Medulla oblongata (tissue), 1 donor: ENCODE results near the gene DLG2.

ENCODE experiments used
- DNase-seq: peaks from one replicate; pipeline ENCODE4 v3.0.0-alpha.2; 2015; ENCODE audit errors: extremely low spot score

DLG2 gene

DNA sequence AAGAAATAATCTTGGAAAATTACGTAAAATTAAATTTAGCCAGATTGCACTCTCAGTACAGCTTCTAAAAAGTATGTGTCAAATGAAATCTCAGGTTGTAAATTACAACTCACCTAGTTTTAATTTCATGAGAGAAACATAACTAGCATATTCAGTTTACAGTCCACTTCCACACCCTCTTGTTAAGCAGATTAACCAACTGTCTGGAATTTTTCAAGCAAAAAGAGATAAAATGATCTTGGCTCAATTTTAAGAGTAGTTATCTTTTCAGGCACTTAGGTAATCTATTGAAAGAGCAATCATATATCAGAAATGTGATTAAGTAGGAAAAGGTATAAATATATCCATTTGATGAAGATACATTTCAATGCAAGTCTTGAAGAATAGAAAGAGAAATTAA lies 1412.6 kb downstream of the DLG2 start:
- DNase-seq = no peak

DNA sequence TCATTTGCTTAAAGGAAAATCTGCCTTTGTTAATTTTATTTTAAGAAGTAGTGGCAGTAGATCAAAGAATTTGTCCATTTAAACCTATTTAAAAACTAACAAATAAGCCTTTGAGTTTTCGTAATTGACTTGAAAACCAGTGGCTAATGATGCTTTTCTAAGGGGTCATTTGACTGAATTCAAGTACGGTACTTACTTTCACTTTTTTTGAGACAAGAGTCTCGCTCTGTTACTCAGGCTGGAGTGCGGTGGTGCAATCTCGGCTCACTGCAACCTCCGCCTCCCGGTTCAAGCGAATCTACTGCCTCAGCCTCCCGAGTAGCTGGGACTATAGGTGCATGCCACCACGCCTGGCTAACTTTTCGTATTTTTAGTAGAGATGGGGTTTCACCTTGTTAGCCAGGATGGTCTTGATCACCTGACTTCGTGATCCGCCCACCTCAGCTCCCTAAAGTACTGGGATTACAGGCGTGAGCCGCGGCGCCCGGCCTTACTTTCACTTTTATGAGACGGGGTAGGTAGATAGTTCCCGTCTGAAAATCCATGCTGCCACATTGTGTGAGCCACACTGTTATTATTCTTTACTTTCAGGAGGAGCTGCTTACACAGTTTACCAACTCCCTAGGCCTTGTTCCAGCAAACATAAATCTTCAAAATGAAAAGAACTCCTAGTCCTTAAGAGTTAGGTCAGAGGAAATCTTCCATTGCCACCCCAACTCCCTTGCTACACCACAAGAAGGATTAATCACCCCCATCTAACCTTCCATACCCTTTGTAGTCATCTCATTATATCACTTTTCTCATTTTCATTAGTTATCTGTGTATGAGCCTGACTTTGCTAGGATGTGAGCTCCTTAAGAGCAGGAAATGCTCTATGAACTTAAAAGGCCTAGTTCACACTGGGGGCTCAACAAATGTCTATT lies 1414.4 kb downstream of the DLG2 start:
- peak; percentile 35 for DNase-seq

DNA sequence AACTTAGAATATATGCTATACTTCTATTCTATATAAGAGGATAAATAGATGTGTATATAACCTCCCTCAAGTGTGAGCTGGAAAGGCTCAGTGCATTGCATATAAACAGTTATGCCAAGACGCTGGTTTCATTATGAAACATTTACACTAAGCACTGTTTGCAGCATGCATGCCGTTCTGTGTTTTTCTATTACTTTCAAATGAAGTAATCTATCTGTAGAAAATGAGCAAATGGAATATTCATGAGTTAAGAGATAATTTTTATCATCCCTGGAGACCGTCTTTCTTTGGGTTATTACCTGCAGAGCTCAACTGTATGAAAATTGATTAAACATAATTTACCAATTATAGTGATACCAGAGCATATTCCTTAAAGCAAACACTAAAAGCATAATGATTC lies 1415.2 kb downstream of the DLG2 start:
- DNase-seq = no peak

DNA sequence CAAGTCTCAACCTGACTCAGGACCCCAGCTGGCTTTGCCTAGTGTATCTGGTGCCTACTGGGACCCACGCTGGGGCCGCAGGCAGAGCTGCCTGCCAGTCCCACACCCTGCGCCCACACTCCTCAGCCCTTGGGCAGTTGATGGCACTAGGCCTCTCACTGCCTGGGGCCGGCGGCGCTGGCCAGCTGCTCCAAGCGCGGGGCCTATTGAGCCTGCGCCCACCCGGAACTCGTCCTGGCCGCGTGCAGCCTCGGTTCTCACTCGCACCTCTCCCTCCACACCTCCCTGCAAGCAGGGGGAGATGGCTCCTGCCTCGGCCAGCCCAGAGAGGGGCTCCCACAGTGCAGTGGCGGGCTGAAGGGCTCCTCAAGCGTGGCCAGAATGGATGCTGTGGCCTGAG lies 1432.4 kb downstream of the DLG2 start:
- DNase-seq = no peak

DNA sequence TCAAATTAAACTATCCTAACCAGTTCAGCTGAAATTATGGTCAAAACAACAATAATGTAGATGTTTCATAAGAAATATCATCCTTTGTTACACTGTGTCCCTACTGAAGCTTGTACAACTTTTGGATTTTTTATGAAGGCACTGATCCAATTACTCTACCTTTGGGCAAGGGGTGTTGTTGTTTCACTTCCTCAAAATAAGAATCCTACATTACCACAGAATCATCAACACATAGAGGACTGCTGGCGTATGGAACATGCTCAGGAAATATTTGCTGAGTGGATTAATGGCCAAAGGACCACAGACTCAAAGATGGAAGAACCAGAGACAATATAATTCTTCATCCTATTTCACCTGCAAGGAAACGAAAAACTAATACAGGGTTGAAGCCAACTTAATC lies 1433.4 kb downstream of the DLG2 start:
- no peak for DNase-seq

DNA sequence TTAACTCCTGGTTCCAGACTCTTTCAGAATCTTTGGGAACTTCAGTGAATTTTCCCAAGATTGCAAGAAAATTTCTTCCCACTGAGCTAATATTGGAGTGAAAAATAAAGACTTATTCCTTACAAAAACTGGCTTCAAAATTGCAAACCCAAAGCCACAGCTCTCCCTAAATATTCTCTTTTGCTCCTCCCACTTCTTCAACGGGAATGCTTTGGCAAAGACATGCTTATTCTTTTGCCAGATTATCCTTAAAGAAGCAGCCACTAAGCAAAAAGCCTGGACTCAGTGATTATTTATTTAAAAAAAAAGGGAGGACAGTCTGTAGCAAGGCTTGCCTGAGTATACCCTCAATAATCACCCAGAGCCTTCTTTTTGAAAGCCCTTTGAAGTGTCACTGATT lies 1438.6 kb downstream of the DLG2 start:
- no peak for DNase-seq

DNA sequence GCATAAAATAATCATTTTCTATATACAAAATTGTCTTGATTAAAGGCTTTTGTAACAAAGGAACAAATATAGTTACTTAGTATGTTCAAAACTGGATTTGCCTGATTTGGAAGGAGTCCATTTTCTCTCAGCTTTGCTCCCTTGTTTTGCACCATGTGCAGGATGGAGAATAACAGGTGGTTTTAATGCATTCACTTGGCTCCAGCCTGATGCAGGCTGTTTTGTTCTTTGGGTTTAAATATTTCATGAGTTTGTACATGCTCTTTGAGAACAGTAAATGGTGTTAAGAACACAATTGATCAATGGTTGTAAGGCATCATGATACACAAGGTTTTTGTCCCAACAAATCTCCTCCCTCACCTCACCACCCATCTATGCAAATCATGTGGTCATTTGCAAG lies 1454.1 kb downstream of the DLG2 start:
- DNase-seq = no peak

DNA sequence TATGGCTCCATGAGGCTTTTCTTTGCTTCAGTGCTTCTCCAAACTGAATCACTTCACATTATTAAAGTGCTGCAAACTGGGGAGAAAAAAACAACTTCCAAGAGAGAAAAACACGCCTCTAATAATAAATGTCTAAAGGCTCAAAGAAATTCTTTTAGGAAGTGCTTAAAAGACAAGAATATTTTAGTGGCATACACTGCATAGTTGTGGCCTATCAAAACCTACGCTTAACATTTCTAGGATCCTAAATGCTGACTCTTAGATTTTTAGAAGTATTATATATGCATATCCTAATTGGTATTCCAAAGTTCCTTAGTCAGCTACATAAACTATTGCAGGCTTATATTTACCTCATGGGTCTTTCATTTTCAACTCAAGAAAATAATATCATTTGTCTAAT lies 1462.0 kb downstream of the DLG2 start:
- DNase-seq = no peak

DNA sequence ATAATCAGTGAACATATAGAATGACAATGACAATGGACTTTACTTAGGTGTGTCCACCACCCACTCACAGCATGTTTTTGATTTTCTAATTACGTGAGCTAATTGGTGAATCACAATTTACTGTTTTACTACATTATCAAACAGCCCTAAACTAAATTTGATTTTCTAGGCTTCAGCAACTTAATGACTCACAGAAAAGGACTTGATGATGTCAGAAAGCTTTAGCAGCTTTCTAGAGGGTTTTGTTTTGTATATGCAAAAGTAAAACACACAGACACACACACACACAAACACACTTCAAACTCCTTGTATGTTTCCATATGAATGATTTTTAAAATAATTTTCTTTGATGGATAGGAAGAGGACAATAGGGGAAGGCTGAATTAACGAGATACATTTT lies 1462.4 kb downstream of the DLG2 start:
- no peak for DNase-seq

DNA sequence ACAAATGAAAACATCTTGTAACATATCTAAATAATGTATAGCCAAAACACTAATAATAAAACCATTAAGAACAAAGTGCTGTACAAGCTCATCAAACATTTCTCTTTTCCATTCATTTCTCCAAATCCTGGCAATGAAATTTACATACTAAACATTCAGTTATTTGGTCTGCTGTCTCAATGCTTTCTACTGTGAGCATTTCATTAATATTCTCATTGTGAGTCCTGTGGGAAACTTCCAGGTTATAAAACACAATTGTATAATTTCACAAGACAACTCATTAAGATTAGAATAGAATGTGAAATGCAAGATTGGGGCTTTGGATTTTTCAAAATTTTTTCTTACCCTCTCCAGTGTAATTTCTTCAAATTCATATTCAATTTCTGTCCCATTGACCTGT lies 1464.0 kb downstream of the DLG2 start:
- no peak for DNase-seq

DNA sequence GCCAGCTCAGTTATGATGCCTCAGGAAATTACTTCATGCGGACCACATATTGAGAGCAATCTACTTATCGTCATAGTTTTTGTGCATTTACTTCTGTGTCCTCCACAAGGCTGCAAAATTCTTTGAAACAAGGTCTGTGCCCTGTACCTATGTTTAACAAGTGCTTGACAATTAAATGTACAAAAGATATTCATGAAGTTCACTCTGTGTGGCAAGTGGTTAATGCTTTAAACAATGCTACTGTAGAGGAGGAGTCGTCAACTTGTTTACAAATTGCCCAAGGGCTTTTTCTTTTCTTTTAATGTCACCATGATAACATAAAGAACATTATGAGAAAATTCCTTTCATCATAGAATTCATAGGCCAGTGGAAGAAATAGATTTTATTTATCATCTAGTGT lies 1469.5 kb downstream of the DLG2 start:
- DNase-seq = no peak

DNA sequence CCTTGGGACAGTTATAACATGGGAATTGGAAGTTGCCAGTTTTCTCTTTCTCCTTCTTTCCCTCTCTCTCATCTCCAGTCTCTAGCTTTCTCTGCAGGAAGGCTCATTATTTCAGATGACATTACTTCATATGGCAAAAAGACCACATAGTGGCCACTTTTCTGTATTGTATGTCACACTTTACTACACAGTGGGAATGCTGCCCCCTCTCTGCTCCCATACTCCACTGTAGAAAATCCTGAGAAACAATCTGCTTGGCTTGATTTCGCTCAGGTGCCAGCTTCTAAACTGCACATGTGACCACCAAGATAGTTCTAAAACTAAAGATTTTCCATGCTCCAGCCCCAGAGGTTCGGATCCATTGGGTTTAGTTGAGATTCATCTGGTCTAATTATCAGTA lies 1480.3 kb downstream of the DLG2 start:
- no peak for DNase-seq

DNA sequence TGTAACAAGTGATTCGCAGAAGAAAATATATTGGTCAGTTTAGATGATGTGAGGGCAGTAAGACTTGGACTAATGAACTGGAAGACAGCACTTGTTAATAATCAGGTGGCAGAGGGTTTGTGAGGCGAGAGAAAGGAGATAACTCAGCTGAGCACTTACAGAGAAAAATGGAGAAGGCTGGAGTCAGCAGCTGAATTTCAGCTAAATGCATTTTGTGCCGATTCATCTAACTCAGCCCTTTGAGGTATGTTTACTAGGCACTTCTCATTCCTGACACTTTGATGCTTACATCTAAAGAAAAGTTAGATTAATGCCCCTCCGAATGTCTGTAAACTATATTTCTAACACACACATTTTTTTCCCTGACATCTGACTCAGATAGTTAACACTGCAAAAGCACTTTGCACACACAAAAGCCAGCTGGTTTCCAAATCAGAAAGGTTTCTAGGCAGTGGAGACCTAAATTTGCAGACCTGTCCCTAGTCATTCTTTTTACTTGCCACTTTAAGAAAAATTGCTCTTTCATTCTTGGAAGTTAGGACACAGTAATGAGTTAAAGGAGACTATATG lies 1481.4 kb downstream of the DLG2 start:
- DNase-seq = no peak

DNA sequence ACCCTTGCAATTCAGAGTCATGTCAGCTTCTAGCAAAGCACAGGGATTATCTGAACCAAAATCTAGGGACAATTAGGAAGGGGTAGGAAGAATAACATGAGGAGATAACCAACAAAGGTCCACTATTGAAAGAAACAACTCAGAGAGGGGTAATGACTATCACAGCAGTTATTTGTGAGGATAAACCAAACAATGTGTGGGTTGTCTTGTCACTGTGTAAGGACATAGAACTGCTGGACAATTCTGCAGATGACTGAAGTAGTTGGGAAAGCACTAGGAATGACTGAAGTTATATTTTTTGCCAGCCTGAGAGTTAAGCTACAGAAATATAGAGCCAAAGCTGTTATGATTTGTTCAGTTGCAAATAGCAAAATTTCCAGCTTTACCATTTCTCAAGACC lies 1482.6 kb downstream of the DLG2 start:
- DNase-seq = peak; percentile 76

DNA sequence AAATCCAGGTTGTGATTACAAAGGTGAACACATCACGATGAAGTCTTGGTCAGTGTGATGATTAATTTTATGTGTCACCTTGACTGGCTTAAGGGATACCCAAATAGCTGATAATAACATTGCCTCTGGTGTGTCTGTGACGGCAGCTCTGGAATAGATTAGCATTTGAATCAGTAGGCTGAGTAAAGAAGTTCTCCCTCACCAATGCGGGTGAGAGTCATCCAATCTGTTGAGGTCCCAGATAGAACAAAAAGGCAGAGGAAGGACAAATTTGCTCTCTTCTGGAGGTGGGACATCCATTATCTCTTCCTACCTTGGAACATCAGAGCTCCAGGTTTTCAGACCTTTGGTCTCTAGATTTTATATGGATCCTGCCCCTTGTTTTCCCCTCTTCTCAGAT lies 1484.7 kb downstream of the DLG2 start:
- DNase-seq = no peak

DNA sequence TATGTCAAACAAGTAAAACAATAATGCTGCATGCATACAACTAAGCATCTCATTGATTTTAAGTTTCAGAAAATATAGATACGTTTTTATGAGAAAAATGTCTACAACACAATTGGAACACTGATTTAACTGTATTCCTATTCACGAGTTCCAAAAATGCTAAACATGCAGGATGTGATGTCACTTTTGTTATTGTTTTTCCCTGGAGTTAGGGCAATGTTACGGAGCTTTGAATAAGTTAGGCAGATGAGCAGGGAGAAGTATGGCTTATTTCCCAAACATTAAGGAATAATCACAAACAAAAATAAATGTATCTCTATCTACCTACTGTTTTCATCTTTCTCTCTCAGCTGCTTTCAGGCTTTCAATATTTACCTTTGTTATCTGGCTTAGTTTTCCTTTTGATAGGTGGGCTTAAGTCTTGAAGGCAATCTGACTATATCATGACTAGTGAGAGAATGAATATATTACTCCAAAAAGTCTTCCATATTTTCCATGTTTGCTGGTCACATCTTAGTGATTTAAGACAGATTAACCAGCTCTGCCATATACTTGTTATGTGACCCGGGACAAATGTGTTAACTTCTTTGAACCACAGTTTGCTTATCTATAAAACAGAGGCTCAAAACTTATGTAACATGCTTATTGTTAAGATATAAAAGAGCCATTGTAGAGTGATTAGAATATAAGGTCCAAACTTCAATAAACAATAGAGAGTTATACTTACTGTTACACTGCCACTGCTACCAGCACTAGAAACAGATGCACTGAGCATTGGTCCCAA lies 1486.6 kb downstream of the DLG2 start:
- peak; percentile 65 for DNase-seq

DNA sequence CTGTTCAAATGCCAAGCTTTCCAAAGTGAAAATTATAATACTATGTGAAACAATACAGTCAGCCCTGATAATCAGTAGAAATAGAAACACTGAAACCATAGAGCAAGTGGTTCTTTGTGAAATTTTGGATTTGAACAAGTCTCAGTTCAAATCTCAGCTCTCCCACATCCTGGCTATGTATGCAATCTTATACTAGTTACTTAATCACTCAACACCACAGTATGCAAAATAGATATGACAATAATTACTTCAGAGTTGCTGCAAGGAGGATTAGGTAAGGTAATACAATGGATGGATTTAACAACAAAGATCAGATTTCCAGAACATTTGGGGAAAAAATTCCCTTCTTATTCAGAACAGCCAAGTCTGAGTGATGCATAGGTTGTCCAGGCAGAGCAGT lies 1489.2 kb downstream of the DLG2 start:
- DNase-seq = no peak

DNA sequence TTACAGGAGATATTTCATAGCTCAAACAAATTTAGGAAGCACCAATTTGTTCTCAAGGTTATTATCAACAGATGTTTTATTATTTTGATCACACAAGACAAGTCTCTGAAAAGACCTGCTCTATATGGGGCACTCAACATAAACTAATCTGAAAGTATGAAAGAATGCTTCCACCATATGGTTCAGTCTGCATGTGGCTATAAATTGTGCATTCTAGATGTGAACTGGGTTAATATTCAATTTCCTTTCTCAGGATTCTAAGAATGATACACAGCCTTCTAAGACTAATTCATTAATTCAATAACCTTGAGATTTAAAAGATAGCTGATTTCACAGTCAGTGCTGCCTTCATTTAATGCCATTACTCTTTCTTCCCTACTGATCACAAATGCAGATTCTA lies 1489.6 kb downstream of the DLG2 start:
- DNase-seq = no peak

DNA sequence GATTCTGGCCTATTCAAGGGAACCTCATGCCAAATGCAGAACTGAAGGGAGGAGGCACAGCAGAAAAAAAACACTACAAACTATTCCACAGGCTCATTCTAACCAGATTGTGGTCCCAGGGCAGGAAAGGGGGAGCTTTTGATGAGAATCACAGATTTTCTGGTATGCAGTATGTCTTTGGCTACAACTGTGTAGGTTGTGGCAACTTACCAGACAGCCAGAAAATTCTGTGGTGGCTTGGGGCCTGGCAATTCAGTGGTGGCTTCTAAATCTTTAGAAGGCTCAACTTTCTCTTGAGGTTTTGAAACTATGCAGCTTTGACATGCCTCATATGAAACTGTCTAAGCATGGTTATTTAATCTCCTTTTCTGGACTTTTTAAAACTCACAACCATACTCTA lies 1490.2 kb downstream of the DLG2 start:
- no peak for DNase-seq

DNA sequence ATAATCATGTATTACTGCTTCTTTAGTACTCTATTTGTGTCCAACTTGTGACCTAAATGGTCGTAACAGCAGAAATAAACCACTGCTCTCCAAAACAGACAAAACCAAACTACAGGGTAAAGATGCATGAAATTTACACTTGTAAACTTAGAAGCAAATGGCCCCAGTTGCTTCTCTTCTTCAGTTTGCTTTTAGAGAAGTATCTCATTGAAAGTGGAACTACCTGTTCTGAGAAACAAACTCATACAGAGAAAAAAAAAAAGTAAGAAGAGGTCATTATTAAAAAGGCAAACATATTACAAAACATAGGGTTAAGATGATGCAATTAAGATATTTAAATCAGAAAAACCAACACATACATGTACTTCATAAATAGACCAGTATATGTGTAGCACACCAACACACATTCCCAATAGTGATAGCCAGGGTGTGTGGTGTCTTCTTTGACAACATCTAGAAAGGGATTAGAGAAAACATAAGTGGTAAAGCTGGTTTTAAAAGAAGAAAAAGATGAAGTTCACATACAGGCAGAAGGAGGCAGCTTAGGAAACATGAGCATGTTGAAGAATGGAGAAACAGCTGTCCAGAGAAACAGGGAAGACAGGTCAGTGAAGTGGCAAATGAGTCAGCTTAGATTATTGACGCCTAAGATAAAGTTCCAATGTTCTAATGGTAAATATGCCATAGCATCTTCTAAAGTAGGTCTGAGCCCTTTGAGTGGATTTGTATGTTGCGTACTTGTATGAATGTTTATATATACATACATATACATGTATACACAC lies 1496.3 kb downstream of the DLG2 start:
- DNase-seq = no peak

DNA sequence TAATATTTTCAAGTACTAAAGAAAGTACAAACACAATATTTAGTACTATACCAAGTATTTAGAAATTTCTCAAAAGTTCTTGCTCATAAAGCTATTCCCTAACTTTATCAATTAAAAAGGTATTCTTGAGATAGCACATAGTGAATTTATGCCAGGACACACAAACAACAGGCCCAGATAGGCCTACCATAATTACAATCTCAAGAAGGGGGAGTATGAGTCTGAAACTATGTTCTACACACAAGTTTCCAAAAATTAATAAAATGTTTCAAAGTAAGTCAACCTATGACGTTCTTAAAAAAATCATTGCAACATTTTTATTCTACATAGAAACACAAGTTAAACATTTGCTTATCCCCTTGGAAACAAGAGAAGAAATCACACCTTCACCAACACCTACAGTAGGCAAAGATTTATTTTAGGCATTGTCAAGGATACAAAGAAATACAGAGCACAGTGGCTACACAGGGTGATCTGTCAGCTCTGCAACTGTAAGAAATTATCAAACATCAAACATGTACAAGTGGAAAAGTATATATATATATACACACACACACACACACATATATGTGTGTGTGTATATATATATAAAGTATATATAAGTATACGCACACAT lies 1497.1 kb downstream of the DLG2 start:
- no peak for DNase-seq

DNA sequence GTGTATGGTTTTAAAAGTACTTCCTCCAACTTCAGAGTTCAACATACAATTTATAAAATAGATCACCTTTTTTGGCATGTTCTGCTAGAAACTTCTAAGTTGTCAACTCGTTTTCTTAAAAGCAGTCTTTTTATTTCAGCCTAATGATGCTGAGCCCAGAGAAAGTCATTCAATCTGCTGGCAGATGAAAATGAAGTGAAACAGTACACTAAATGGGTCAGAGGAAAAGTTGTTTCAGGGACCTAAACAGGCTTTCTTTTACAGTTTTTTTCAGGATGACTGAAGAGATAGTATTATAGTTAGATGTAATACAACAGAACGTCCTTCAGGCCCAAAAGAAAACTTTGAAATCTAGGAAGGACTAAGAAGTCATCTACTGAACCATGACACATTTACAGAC lies 1498.3 kb downstream of the DLG2 start:
- DNase-seq = no peak
